HG02852 (cell line): ENCODE results near the gene SYT17.

Source experiments
- ATAC-seq: cut with Tn5 transposase; IDR thresholded peaks from one replicate; pipeline ENCODE4 v1.9.1; 2021; ENCODE audit warnings: mild to moderate bottlenecking, moderate library complexity; ENCODE audit not compliant: unreplicated experiment

SYT17 gene

GRCh38 chr16:19167710-19168370 lies at the start of gene SYT17:
TSS of gene SYT17 (plus strand) at chr16:19168240. CDS start at chr16:19168647, 407 bp downstream.
- no peak for ATAC-seq

DNA sequence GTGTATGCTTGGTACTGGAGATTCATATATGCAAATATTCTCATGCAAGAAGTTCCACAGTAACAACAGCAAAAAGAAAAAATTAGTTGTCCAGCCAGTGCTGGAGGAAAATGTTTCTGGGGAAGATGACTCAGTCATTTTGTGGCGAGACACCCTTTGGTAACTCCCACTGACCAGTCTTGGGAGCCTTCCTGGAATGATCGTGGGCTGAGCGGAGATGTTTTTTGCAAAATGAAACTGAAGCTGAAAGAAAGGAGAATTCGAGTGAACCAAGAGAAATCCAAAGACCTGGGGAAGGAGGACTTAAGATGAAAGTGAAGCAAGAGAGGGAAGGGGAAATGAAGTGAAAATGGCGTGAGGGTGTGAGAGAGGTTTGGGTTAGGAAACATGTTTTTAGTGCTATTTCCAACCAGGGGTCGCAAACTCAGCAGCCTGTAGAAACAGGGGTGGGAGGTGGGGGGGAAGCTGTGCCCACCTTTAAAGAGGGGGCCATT lies 49.1 kb upstream of the SYT17 start:
- no peak for ATAC-seq

GRCh38 chr16:19119564-19119963 lies 48.5 kb upstream of the SYT17 start:
- ATAC-seq = no peak

- no peak for ATAC-seq
These were observed 44.4 kb upstream of the SYT17 start for GRCh38 chr16:19123535-19124178.

- no peak for ATAC-seq
These were observed 41.7 kb upstream of the SYT17 start for GRCh38 chr16:19126300-19126699.

- ATAC-seq = peak; percentile 39
These were observed 40.8 kb upstream of the SYT17 start for GRCh38 chr16:19127205-19127604.

- peak; percentile 58 for ATAC-seq
These were observed 40.3 kb upstream of the SYT17 start for GRCh38 chr16:19127674-19128131.

- no peak for ATAC-seq
These were observed 39.4 kb upstream of the SYT17 start for GRCh38 chr16:19128454-19129200.

DNA sequence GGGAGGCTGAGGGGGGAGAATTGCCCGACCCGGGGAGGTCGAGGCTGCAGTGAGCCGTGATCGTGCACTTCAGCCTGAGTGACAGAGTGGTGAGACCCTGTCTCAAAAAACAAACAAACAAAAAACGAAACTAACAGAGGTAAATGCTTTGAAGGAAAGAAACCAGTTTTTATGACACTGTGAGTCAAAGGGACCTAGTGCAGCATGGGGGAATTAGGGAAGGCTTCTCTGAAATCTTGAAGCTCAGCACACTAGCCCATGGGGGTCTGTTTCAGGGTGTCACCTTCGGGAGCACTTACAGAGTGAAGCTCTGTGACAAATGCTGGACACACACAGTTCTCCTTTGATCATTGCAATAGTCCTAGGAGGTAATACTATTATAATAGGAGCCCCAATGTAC lies 37.7 kb upstream of the SYT17 start:
- ATAC-seq = no peak

GRCh38 chr16:19130852-19131824 lies 36.9 kb upstream of the SYT17 start:
- ATAC-seq = no peak

- ATAC-seq = no peak
These were observed 36.2 kb upstream of the SYT17 start for GRCh38 chr16:19131825-19132218.

DNA sequence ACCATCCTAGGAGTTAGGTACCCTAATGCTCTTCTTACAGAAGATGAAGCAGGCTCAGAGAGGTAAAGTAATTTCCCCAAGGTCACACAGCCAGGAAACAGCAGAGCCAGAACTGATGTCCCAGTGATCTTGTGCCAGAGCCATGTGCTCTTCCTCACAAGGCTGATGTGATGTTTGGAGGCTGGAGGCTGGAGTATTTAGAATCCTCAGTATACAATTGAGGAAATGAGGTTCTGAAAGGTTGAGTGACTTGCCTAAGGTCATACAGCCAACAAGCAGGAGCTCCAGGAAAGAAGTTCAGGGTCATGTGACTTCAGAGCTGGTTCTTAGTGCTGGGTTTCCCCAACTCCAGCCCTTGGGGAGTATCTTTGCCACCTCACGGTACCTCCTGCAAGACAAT lies 35.8 kb upstream of the SYT17 start:
- no peak for ATAC-seq

DNA sequence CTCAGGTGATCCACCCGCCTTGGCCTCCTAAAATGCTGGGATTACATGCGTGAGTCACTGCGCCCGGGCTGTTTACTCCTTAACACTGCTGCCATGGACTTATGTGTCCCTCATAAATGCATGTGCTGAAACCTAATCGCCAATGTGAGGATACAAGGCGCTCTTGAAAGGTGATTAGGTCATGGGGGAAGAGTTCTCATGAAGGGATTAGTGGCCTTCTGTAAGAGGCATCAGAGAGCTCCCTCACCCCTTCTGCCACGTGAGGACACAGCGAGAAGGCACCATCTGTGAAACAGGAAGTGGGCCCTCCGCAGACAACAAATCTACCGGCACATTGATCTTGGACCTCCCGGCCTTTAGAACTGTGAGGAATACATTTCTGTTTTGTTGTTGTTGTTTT lies 35.1 kb upstream of the SYT17 start:
- ATAC-seq = no peak

DNA sequence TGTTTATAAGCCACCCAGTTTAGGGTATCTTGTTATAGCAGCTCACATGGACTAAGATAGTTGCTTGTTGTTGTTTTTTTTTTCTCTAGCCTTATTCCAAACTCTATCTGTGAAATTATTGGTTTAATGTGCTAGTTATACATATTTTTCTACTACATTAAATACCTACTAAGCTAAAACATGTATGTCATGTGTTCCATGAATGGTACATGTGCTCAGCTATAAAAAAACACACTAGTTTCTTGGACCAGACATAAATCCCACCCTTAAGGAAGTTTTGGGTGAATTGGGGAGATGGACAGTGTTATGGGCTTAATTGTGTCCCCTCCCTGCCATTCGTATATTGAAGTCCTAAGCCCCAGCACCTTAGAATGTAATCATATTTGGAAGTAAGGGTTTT lies 34.4 kb upstream of the SYT17 start:
- ATAC-seq = no peak

GRCh38 chr16:19135201-19135842 lies 32.7 kb upstream of the SYT17 start:
- no peak for ATAC-seq

GRCh38 chr16:19135896-19136438 lies 32.1 kb upstream of the SYT17 start:
- no peak for ATAC-seq

- ATAC-seq = no peak
These were observed 31.4 kb upstream of the SYT17 start for GRCh38 chr16:19136549-19137196.

GRCh38 chr16:19137201-19138128 lies 30.6 kb upstream of the SYT17 start:
- ATAC-seq = no peak
